Measurements from ENCODE around the gene PABPC1L.

PABPC1L gene

GRCh38 chr20:44918761-44919160 lies 8.9 kb downstream of the PABPC1L start:
- no peak overlapping the region for H3K4me3 ChIP-seq (ENCODE audit: low read depth, low read length)
- DNase-seq (ENCODE audit: low read depth), result no peak
- TF ChIP-seq MAX (IDR thresholded peaks at IDR 0.05; ENCODE audit: low read depth, low read length), result no peak
- TF ChIP-seq MYC (IDR thresholded peaks at IDR 0.05; ENCODE audit: low read depth, low read length), result no peak
- TF ChIP-seq CTCF (IDR thresholded peaks at IDR 0.05; ENCODE audit: low read depth, low read length), result no peak
- no peak for TF ChIP-seq POLR2A (IDR thresholded peaks at IDR 0.05; ENCODE audit: extremely low read depth, insufficient read length)

- no peak for DNase-seq (ENCODE audit: low read depth)
- no peak for TF ChIP-seq POLR2A (IDR thresholded peaks at IDR 0.05; ENCODE audit: extremely low read depth, insufficient read length)
- TF ChIP-seq MAX (IDR thresholded peaks at IDR 0.05; ENCODE audit: low read depth, low read length), result no peak
- no peak for TF ChIP-seq MYC (IDR thresholded peaks at IDR 0.05; ENCODE audit: low read depth, low read length)
- no peak for TF ChIP-seq CTCF (IDR thresholded peaks at IDR 0.05; ENCODE audit: low read depth, low read length)
- H3K4me3 ChIP-seq (ENCODE audit: low read depth, low read length), result no peak overlapping the region
These were observed 11.6 kb downstream of the PABPC1L start for GRCh38 chr20:44921447-44921846.

GRCh38 chr20:44924541-44924940 lies 14.7 kb downstream of the PABPC1L start:
- DNase-seq (ENCODE audit: low read depth), result no peak
- TF ChIP-seq POLR2A (IDR thresholded peaks at IDR 0.05; ENCODE audit: extremely low read depth, insufficient read length), result no peak
- TF ChIP-seq MYC (IDR thresholded peaks at IDR 0.05; ENCODE audit: low read depth, low read length), result no peak
- no peak for TF ChIP-seq CTCF (IDR thresholded peaks at IDR 0.05; ENCODE audit: low read depth, low read length)
- no peak for TF ChIP-seq MAX (IDR thresholded peaks at IDR 0.05; ENCODE audit: low read depth, low read length)
- no peak overlapping the region for H3K4me3 ChIP-seq (ENCODE audit: low read depth, low read length)

GRCh38 chr20:44928595-44928994 lies 18.7 kb downstream of the PABPC1L start:
- no peak for DNase-seq (ENCODE audit: low read depth)
- TF ChIP-seq POLR2A (IDR thresholded peaks at IDR 0.05; ENCODE audit: extremely low read depth, insufficient read length) (no peak), CTCF (IDR thresholded peaks at IDR 0.05; ENCODE audit: low read depth, low read length) (no peak), MAX (IDR thresholded peaks at IDR 0.05; ENCODE audit: low read depth, low read length) (no peak), MYC (IDR thresholded peaks at IDR 0.05; ENCODE audit: low read depth, low read length) (no peak)
- no peak overlapping the region for H3K4me3 ChIP-seq (ENCODE audit: low read depth, low read length)

- no peak overlapping the region for H3K4me3 ChIP-seq (ENCODE audit: low read depth, low read length)
- TF ChIP-seq MAX (IDR thresholded peaks at IDR 0.05; ENCODE audit: low read depth, low read length) (no peak), MYC (IDR thresholded peaks at IDR 0.05; ENCODE audit: low read depth, low read length) (no peak), POLR2A (IDR thresholded peaks at IDR 0.05; ENCODE audit: extremely low read depth, insufficient read length) (no peak), CTCF (IDR thresholded peaks at IDR 0.05; ENCODE audit: low read depth, low read length) (no peak)
- no peak for DNase-seq (ENCODE audit: low read depth)
These were observed 20.8 kb downstream of the PABPC1L start for GRCh38 chr20:44930517-44931168.

Measured in NB4 (cell line).